DMS 273 (cell line): Measurements from ENCODE around the gene HPS6.
"Not testable (repeated sequence)": the region's sequence is repeated elsewhere in the genome, so short reads cannot be mapped to it uniquely, and the experiment has no call there.

Experiments used
- DNase-seq: peaks from one replicate; lab custom pipeline; 2025; ENCODE audit not compliant: unreplicated experiment; lab: John Stamatoyannopoulos, UW

The HPS6 gene

DNA sequence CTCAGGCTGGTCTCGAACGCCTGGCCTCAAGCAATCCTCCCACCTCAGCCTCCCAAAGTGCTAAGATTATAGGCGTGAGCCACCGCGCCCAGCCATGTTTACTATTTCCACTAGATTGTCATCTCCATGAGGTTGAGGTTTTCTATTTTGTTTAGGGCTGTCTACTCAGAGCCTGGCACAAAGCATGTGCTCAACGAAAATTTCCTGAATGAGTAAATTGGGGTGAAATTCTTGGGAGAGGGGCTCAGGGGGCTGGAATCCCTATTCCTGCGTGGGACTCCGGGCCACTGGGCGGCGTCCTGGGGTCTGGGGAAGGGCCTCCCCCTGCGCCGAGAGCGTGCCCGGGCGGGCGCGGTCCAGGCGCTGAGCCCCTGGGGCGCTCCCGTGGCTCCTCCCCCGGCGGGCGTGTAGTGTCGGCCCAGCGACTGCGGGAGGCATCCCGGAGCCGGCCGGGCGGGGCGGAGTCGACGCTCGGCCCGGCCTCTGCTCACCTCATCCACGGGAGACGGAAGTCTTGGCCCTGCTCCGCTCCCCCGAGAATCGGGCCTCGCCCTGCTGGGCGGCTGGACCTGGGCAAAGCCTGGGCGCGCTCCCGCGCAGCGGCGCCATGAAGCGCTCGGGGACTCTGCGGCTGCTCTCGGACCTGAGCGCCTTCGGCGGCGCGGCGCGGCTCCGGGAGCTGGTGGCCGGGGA lies at the start of gene HPS6:
HPS6 (plus strand) TSS at position 482 of the 693 bp plus-strand sequence; CDS start at position 608, 126 bp downstream.
- DNase-seq: peak; percentile 92

DNA sequence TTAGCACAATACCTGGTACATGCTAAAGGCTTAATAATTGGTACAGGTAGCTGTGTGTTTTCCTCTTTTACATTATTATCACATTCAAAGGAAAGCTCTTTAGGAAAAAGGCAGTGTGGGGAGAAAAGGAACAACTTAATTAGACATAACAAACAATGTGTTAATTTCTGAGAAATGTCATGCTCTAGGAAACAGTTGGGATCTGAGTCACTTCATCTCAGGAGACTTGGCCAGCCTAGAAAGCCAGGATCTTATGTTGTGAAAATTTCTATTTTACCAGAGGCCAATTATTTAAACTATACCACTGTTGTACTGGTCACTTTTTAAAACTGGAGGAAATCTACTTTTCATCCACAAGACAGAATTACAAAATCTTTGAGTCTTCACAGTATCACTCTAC lies 48.7 kb upstream of the HPS6 start:
- DNase-seq: no peak

DNA sequence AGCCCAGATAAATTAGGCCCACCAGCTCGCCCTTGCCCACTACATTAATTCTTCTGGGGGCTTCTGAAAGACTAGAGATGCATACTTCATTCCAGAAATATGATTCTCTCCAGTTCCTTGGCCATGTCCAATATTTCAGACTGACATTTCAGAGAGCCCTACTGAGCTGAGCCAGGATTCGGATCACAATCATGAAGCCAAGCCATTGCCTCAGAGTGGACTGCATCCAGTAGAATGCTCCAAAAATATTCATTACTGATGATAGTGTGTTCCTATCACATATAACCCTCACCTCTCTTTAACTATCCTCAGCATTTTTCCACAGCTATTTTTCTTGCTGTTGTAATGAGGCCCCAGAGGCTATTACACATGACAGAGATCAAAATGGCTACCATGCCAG lies 47.9 kb upstream of the HPS6 start:
- no peak for DNase-seq

DNA sequence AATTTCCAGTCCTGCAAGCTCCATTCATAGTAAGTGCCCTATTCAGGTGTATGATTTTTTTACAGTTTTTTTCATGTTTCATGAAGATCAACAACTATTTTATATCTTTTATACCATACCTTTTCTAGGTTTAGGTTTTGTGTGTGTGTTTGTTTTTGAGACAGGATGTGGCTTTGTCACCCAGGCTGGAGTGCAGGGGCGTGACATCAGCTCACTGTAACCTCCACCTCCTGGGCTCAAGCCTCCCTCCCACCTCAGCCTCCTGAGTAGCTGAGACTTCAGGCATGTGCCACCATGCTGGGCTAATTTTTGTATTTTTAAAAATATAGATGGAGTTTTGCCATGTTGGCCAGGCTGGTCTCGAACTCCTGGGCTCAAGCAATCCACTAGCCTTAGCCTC lies 44.2 kb upstream of the HPS6 start:
- no peak for DNase-seq

DNA sequence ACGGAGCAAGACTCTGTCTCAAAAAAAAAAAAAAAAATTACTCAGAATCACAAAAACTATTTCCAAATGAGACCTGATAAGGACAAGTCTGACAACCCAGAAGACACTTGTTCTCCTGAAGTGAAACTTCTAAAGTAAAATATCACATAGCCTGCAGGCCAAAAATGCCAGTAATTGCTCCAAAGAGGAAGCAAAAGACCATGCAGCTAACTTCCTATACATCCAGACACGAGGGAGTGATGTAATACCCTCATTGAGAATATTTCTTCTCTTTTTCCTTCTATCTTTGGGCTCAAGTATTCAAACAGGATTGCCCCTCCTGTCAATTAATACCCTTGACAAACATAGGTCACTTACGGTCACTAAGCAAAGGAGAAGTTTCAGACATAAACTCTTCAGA lies 40.4 kb upstream of the HPS6 start:
- DNase-seq: no peak

DNA sequence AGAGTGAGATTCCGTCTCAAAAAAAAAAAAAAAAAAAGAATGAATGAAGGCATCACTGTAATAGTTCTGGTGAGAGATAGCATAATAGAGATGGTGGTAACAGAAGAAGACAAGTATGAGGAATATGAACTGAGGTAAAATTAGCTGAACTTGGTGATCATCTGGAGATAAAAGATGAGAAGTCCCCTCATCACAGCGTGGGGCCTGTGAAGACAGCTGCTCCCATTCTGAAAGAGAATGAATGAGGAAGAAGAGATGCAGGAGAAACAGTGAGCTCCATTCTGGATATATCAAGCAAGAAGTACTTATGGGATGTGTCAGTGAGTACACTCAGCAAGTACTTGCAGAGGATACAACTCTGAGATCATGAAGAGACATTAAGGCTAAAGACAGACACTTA lies 37.9 kb upstream of the HPS6 start:
- no peak for DNase-seq

DNA sequence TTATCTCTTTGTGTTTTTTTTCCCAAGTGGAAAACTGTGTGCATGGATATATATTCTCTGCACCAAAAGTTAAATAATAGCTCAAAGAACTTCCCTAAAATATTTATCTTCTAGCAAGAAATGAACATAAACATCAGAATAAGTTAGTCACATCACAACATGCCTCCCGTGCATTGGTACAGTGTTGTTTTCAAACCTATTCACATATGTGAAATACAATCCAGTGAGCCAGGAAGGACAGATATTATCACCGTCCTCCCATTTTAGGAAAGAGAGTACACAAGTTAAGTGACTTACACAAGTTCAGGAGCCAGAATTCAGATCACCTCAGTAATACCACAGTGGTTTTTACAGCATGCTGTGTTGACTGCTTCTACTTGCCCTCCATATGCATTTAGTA lies 31.4 kb upstream of the HPS6 start:
- no peak for DNase-seq

DNA sequence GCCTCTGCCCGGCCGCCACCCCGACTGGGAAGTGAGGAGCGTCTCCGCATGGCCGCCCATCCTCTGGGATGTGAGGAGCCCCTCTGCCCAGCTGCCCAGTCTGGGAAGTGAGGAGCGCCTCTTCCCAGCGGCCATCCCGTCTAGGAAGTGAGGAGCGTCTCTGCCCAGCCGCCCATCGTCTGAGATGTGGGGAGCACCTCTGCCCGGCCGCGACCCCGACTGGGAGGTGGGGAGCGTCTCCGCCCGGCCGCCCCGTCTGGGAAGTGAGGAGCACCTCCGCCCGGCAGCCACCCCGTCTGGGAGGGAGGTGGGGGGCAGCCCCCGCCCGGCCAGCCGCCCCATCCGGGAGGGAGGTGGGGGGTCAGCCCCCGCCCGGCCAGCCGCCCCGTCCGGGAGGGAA lies 29.3 kb upstream of the HPS6 start:
- not testable (repeated sequence) for DNase-seq

DNA sequence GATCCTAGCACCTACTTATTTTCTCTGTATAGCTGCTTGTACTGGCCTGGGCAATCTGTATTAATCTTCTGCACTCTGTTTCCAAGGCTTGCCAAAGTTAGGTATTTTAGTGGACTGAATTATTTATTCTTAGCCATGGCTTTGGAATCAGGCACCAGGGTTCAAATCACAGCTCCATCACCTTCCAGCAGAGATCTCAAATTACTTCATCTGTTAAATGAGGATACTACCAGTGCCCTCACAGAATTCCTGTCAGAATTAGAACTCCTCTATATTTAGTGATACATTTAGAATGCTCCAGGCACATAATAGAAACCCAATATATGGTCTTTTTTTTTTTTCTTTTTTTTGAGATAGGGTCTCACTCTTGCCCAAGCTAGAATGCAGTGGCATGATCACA lies 26.7 kb upstream of the HPS6 start:
- no peak for DNase-seq

DNA sequence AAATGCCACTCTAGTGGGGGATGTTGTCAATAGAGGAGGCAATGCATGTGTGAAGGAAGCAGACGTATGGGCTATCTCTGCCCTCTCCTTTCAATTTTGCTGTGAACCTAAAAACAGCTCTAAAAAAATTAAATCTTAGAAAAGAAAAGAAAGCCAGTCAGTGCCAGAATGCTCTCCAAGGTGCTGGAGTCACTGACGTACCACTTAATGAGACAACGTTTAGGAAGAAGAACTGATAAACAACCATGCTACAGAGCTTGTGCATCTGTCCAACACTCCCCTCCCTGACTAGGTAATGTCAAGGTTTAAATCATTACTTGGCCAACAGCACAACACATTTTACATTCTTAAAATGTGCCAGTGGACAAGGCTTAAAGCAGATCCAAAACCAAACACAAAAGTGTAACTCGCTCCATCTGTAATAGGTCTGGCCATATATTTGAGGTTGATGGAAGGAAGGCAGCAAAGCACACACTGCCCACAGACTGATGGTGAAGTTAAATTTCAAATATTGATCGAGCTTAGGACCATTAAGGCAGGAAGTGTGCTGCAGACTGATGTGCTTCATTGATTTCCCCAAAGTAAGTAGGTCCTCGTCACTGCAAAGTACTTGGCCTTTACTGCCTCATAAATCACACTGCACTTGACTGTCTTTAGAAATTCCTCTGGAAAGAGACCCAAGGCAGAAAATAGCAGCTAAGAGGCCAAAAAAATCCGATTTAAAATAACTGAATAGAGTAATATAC lies 24.7 kb upstream of the HPS6 start:
- no peak for DNase-seq

DNA sequence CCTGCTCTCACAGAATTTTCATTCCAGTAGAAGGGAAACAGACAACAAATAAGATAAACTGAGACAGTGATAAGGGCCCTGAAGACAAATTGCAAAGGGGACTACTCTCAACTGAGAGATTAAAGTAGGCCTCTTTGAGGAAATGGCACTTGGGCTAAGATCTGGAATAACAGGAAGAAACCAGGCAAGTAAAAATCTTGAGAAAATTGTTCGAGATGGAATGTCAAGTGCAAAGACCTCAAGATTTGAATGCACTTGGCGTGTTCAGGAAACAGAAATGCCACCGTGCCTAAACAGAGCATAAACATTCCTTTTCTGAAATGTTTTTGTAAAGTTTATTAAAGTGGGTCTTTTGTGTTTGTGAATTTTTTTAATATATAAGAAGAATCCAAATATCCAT lies 19.9 kb upstream of the HPS6 start:
- no peak for DNase-seq

DNA sequence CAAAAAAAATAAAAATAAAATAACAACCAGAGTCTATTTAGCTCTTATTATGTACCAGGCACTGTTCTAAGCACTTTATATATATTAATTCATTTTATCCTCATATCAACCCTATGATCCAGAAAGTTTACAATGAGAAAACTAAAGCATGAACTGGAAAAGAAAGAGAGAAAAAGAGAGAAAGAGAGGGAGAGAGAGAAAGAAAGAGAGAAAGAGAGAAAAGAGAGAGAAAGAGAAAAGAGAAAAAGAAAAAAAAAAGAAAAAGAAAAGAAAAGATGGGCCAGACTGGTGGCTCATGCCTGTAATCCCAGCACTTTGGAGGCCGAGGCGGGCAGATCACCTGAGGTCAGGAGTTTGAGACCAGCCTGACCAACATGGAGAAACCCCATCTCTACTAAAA lies 19.1 kb upstream of the HPS6 start:
- no peak for DNase-seq

DNA sequence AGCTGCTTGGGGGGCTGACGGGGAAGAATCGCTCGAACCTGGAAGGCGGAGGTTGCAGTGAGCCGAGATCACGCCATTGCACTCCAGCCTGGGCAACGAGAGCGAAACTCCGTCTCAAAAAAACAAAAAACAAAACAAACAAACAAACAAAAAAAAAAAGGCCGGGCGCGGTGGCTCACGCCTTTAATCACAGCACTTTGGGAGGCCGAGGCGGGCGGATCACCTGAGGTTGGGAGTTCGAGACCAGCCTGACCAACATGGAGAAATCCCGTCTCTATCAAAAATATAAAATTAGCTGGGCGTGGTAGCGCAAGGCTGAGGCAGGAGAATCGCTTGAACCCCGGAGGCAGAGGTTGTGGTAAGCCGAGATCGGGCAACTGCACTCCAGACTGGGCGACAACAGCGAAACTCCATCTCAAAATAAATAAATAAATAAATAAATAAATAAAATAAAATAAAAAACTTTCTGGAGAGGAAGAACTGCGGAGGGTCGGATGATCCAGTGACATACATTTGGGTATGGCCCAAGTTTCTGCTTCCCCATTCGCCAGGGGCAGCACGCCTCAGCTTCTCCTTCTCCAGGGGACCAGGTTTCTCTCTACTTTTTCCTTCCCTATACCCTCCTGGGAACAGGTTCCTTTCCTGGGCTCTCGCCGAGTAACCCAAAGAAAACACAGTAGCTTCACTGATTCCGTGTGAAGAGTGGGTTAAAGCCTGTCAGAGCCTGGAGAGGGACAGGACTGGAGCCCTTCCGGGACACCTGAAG lies 10.1 kb upstream of the HPS6 start:
- DNase-seq: not testable (repeated sequence)

DNA sequence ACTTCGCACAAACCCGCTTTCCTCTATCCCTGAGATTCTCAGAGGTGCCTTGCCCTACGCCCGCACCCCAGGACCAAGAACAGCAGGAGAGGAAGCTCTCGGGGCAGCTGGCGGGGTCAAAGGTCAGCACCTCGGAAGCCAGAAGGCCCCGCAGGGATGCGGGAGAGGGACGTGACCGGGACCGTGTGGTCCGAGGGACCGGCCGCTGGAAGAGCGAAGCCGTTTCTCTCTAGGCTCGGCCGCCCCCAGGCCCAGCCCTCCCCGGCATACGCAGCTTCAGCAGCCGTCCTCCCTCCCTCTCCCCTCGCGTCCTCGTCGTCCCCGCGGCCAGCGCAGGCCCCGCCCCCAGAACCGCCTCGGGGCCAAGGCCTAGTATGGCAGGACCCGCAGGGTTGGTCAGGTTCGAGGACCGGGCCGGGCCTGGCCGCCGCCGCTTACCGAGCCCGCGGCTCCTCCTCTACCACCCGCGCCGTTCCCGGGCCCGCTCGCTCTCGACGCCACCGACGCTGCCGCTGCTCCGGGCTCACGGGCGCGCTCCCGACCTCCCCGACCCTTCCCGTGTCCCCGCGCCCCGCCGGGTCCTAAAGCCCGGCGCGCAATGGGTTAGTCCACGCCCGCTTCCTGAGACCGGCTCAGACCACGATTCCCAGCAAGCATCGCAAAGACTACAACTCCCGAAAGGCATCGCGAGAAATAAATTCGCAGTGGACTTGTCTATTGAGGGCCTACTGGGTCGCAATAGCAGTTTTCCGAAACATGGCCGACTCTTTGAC lies 9.3 kb upstream of the HPS6 start, which contains the start of gene ARMH3:
ARMH3 (minus strand) TSS at position 527 of the 773 bp plus-strand sequence. CDS start 16,059 bp downstream, outside the sequence.
- peak; percentile 98 for DNase-seq

DNA sequence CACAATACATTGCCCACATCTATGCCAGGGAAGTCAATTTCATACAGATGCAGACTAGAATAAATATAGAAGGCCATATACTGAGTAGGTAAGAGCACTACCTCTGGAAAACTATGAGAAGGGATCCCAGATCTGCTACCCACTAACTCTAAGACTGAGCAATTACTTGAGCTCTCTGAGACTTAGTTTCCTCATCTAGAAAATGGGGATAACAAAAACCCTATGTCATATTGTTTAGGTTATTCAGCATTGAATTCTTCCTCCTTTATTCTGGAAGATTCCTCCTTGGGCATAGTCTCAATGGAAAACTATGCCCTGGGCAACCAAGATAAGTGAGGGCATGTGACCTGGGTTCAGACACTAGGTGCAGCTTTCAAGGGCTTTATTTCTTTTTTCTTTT lies 5.2 kb upstream of the HPS6 start:
- DNase-seq: no peak

DNA sequence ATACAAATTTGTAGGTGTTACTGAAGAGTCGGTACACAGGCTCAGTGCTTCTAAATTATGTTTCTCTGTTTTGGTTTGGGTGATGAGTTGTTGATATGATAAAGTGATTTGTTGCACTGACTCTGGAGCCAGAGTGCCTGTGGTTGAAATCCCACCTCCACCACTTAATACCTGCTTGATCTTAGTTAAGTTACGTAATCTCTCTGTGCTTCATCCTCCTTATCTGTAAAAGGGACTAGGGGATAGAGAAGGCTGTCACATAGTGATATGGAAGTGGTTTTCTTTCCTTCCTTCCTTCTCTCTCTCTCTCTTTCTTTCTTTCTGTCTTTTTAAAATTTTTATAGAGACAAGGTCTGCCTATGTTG lies 664 bp upstream of the HPS6 start:
- no peak for DNase-seq

DNA sequence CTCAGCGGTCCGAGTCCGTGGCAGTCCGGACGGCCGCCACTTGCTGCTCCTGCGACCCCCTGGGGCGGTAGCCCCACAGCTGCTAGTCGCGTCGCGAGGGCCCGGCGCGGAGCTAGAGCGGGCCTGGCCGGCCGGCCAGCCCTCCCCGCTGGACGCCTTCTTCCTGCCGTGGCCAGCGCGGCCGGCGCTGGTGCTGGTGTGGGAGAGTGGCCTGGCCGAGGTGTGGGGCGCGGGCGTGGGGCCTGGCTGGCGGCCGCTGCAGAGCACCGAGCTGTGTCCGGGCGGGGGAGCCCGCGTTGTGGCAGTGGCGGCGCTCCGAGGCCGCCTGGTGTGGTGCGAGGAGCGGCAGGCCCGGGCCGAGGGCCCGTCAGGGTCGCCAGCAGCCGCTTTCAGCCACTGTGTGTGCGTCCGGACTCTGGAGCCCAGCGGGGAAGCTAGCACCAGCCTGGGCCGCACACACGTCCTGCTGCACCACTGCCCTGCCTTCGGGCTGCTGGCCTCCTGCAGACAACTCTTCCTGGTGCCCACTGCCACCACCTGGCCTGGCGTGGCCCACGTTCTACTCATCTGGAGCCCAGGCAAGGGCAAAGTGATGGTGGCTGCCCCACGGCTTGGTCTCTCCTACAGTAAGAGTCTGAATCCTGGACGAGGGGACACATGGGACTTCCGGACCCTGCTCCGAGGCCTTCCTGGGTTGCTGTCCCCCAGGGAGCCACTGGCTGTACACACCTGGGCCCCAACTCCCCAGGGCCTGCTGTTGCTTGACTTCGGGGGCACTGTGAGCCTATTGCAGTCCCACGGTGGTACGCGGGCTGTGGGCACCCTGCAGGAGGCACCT lies 631 bp downstream of the HPS6 start:
- peak; percentile 47 for DNase-seq

DNA sequence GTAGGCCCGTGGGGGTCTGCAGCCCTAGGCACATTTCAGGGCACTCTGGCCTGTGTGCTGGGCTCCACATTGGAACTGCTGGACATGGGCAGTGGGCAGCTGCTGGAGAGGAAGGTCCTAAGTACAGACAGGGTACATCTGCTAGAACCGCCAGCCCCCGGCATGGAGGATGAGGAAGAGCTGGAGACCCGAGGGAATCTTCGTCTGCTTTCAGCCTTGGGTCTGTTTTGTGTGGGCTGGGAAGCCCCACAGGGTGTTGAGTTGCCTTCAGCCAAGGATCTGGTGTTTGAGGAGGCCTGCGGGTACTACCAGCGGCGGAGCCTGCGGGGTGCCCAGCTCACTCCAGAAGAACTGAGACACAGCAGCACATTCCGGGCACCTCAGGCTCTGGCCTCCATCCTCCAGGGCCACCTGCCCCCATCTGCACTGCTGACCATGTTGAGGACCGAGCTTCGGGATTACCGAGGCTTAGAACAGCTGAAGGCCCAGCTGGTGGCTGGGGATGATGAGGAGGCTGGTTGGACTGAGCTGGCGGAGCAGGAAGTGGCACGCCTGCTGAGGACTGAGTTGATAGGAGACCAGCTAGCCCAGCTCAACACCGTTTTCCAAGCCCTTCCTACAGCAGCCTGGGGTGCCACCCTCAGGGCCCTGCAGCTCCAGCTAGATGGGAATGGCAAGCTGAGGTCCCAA lies 1.4 kb downstream of the HPS6 start:
- peak; percentile 43 for DNase-seq

DNA sequence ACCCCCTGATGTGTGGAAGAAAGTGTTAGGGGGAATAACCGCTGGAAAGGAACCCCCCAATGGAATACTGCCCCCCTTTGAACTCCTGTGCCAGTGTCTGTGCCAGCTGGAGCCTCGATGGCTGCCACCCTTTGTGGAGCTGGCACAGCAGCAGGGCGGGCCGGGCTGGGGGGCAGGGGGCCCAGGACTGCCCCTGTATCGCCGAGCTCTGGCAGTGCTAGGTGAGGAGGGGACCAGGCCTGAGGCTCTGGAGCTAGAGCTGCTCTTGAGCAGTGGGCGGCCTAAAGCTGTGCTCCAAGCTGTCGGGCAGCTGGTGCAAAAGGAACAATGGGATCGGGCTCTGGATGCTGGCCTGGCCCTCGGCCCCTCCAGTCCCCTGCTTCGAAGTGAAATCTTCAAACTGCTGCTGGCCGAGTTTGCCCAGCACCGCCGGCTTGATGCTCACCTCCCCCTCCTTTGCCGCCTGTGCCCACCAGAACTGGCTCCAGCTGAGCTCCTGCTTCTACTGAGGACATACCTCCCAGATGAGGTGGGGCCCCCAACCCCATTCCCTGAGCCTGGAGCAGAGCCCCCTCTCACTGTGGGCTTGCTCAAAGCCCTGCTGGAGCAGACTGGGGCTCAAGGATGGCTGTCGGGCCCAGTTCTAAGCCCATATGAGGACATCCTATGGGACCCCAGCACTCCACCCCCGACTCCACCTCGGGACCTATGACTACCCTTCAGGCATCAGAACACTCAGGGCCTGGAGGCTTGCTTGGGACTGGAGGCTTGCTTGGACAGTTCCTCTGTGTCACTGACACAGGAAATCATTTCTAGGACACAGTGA lies 2.2 kb downstream of the HPS6 start:
- no peak for DNase-seq
